IPS DF 4.7 (cell line): ENCODE results near the gene XCL2.
"Not testable (repeated sequence)": the region's sequence is repeated elsewhere in the genome, so short reads cannot be mapped to it uniquely, and the experiment has no call there.

ENCODE experiments used
- DNase-seq: peaks from one replicate; pipeline ENCODE4 v3.0.0-alpha.2; 2013; ENCODE audit warnings: low spot score; ENCODE audit errors: extremely low read depth

The XCL2 gene

DNA sequence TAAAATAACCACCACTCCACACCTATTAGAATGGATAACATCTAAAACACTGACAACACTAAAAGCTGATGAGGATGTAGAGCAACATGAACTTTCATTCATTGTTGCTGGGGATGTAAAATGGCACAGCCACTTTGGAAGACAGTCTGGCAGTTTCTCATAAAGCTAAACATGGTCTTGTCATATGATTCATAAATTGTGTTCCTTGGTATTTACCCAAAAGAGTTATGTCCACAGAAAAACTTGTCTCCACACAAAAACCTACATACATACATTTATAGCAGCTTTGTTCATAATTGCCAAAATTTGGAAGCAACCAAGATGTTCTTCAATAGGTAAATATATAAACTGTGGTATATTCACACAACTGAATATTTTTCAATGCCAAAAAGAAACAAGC is 16.6 kb upstream of the XCL2 start:
- no peak for DNase-seq

DNA sequence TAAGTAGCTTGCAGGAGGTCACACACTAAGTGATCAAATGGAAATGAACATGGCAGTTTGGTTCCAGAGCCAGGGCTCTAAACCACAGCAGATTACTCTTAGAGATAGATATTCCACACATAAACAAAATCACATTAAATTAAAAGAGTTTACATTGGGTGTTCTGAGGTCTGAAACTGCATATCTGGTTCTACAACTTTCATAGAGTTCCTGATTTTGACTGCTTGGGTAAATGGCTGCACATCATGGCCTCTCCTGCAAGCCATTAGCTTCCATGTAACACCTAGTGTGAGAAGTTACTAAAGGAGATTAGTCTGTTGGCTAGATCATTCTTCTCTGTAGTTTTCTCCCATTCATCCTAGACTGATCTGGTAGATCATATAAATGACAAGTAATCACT is 12.8 kb upstream of the XCL2 start:
- DNase-seq: no peak

DNA sequence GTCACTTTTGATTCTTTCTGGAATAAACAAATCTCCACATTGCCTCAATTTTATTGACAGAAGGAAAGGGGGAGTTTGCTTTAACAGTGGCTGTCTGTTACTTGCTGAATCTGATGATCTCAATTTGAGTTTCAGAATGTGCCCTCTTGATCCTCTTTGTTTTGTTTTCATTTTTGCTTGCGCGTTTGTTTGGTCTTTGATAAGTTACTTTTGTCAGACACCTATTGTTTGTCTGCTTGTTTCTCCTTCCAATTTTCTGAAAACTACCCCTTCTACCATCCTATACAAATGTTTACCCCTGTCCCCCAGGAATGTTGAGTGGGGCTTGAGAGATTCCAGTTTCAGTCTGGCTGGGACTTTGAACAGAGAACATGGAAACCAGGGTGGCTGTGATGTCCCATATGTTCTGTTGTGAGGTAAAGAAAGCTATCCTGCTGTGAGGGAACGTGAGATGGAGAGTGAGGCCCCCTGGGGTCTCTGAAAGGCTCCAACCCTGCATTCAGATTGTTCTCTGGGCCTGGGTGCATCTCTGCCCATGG is 11.8 kb upstream of the XCL2 start:
- no peak for DNase-seq

DNA sequence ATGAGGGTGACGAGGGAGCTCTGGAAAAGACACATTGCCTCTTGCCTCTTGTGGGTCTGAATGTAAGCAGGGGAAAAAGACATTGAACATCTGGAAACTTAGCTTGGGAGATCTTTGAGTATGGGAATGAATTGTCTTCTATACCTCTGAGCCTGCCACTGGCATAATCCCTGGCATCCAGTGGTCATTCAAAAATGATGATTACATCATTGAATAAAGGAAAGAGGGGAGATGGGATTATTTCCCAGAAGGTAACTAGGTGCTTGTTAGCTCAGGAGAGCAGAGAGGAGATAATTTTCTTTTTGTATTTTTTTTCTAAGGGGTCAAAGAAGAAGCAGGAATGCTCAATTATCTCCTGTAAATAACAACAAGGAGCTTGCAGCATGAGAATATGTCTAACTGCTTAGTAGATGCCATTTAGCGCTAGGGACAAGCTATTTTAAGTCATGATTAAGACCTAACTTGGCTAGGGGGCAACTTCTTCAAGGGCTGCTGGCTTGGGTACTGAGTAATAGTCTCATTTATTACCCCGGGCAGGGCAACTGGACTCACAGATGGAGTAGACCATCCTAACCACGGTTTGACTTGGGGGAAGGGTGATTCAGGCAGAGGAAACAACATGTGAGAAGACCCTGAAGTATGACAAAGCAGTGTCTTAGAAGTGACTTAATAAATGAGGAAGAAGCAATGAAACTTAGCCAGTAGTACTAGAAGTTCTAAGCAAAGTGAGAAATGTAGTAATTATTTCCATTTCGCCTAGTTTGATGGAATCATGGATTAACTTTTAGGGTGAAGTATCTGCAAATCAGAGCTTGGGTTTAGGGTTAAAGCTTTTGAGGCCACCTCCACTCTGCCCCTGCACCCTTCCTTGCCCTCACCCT is 11.0 kb upstream of the XCL2 start:
- no peak for DNase-seq

DNA sequence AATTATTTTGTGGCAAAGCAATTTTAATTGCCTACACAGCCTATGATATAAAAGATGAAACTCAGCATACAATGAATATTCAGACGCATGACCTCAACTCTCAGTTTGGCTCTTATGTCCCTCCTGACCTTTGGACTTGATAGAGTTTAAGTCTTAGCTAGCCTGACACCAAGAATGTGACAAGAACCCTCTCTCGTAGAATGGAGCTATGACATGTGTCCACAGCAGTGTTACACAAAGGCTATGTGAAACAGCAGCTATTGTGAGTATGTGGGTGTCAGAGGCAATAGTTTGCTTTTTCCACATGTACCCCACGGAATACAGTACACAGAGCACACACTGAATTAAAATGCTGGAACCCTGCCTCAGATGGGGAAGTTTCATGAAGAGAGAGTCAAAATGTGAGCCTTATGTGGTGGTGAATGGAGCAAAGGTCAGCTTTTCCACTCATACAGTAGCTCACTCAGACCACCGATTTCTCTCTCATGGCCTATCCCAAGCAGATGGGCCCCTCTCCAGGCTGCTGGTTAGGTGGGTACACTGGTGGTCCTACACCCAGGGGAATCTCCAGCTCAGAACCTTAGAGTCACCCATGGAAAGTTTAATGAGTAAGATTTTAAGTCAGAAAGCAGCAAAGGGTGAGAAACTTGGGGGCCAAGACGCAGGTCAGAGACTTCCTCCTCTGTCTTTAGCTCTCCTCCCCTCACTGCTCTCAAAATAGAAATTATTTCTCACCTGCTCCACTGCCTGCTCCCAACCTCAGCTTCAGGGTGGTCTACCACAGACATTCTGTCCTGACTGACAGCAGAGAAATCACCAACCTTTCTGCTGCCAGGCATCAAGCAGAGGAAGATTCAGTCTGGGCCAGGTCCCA is 10.1 kb upstream of the XCL2 start:
- no peak for DNase-seq

DNA sequence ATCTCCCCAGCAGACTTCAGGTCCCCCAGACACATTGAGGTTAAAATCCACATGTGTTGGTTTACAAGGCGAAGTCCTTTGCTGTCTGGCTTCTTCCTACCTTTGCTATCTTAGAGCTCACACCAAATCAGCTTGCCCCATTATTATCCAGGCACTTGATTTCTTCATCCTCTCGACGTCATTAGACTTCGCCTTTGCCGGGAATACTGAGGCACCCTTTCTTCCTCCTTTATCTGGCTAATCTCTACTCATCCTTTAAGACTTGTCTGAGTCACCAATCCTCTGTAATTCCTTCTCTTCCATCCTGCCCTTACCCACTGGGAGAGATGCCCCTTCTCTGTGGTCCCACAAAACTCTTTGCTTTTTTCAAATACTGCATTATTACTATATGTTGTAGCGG is 9.2 kb upstream of the XCL2 start:
- no peak for DNase-seq

DNA sequence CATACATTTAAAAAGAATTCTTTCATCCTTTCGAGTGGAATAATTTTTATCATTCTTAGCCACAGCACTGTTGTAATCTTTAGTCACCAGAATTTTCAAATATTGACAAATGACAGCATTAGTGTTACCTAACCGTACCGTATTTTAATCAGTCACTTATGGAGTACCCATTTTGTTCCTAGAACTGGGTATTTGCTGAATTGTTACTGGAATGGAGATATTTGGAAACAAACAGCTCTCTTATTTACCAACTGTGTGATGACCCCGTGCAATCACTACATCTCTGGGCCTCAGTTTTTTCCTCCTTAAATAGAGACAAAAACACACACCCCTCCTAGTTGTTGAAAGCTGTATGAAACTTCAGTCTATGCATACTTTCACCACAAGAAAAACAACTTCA is 7.9 kb upstream of the XCL2 start:
- DNase-seq: no peak

DNA sequence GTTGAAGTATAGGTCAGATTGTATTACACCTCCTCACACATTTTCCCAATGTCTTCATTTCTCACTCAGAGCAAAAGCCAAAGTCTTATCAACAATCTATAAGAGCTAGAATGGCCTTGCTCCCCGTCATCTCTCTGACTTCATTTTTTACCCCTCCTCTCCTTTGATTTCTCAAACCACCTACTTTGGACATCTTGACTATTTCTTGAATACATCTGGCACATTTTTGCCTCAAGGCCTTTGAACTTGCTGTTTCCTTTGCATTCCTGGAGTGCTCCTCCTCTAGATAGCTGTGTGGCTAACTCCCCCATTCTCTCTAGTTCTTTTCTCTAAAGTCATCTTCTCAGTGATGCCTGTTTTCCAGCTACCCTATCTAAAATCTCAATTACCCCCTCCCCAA is 7.2 kb upstream of the XCL2 start:
- DNase-seq: no peak

DNA sequence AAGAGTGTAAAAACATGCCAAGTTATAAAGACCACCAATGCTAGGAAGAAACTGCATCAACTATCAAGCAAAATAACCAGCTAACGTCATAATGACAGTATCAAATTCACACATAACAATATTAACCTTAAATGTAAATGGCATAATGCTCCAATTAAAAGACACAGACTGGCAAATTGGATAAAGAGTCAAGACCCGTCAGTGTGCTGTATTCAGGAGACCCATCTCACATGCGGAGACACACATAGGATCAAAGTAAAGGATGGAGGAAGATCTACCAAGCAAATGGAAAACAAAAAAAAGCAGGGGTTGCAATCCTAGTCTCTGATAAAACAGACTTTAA is 2.7 kb upstream of the XCL2 start:
- not testable (repeated sequence) for DNase-seq

DNA sequence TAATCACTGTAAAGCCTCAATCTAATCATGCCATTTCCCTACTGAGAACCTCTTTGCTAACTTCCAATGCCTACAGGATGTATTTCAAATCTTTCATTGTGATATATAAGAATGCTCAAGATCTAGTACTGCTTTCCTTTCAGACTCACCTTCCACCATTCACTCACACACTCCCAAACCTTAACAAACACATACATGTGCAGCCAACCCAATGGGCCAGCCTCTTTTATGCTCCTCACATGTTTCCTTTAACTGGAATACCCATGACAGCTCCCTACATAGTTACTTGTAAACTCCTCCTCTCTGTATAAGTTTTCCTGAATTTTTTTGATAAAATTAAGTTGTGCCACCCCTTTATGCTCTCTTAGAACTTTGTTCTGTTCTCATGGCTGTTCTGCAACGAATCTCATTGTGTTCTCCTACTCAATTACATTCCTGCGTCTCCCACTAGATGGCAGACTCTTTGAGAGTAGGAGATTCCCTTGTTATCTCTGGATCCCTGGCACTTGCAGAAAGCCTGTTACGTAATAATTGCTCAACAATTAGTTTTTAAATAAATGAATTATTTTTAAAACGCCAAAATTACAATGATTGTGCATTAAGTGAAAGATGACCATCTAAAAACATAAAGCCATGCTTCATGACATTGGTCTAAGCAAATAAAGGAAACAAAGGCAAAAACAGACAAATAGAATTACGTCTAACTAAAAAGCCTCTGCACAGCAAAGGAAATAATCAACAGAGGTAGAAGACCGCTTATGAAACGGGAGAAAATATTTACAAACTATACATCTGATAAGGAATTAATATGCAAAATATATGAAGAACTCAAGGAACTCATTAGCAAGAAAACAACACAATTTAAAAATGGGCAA is 2.1 kb upstream of the XCL2 start:
- DNase-seq: not testable (repeated sequence)

DNA sequence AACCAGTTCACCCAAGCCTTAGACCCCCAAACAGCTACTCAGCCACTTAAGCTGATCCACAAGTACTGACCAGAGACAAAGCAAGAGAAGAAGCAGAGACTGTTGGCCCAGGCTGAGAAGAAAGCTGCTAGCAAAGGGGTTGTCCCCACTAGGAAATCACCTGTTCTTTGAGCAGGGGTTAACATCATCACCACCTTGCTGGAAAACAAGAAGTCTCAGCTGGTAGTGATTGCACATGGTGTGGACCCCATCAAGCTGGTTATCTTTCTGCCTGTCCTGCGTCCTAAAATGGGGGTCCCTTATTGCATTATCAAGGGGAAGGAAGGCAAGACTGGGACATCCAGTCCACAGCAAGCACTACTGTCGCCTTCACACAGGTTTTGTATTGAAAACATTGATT is 819 bp downstream of the XCL2 start:
- DNase-seq: not testable (repeated sequence)

DNA sequence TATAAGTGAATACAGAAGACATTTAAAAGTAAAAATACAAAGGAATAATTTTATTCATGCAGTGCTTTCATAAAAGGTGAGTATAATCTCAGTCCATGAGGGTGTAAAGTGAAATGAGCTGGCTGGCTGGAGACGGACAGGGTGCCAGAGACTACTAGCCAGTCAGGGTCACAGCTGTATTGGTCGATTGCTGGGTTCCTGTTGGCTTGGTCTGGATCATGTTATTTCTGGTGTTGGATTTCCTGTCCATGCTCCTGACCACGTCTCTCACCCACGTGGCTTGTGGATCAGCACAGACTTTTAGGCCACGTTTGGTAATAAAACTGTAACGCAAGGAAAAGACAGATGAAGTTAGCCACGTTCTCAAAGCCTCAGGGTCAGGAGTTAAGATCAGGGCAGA is 3.0 kb downstream of the XCL2 start:
- not testable (repeated sequence) for DNase-seq

DNA sequence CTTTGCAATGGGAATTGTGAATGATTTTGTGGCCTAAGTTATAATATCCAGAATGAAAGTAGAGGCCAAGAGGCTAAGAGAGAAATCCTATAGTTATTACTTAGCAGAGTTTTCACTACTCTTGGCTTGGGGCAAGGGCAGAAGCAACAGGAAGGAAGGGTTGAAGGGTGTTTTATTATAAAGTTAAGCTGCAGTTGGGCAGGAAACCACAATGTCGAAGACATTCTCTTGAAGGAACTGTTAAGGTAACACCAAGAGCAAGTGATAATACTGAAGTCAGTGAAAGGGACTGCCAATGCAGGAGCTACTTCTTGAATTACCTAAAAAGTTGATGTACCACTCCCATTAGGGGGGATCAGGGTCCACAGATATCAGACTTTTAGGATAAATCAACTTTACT is 8.3 kb downstream of the XCL2 start:
- DNase-seq: no peak

DNA sequence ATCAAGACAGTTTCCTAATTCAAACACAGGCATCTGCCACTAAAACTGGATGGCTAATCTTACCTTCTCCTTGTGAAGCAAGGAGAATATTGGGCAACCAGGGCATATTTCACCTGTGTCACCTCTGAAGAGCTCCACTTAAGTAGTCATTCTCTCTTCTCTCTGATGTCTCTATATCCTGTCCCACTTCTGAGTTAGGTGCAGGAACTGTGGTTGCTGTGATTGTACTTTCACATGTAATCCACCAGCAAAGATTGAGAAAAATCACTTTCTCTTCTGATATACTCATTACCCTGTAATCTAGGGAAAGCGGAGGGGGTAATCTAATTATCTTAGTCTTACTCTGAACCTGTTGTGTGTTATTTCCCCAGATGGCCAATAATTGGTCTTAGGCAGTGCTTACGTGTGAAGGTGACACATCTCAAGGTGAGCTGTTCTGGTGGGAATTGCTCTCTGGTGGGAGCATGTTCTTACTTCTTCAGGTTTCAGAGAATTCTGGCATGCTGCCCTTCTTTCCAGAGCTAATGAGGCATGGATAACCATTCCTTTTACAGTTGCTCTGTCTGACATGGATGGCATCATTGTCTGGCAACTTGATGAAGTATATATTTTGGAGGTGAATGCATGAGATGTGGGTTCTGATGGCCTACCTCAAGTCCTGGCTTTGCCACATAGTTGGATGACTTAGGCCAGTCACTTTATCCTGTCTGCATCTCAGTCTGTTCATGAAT is 12.0 kb downstream of the XCL2 start:
- DNase-seq: no peak

DNA sequence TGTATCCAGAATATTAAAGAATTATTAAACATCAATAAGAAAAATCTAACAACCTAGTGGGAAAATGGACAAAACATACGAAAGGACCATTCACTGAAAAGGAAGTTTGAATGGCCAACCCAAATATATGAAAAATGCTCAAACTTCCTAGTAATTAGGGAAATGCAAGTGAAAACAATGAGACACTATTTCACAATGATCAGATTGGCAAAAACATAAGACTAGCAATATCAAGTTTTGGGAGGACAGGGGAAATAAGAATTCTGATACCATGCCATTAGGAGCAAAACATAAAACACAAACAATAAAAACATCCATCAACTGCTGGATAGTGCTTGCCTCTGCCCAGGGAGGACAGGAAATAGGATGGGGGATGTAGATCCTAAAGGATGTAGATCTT is 14.3 kb downstream of the XCL2 start:
- DNase-seq: no peak

DNA sequence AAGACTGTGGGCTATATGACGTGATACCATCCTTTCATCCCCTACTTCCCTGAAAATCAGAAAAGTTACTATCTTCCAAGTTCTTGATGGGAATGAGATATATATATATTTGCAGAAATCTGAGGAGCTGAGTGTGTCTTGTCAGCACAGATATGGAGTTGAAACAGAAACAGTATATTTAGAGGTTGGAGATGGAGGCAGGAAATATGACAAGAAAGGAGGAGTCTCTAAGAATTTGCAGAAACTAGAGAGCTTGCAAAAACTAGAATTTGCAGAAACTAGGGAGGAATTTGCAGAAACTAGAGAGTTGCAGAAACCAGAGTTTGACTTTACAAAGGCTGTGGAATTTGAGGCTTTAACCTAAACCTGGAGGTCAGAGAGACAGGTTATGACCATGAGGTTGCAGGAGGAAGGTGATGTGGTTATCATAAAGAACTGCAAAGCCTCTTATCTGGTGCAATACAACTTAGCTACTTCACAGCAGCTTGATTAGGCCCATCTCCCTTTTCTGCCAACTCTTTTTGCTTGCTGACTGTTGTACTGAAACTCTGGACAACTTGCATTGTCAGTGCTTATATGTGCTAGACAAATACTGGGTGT is 22.3 kb downstream of the XCL2 start:
- no peak for DNase-seq

DNA sequence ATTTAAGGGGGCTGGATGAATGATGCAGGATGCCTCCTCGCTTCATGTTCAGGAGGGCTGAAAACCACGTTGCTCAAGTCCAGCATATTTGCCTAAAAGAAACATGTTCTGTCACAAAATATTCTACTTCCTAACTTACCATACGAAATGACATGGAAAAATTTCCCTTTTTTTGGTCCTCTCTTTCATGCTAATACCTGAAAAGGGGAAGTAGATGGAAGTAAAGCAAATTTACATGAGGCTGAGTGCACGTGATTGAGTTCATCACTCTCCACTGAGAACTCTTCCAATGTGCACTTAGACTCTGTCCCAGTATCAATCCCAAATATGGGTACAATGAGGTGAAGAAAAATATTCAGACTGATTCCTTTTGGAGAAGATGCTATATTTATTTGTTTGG is 23.0 kb downstream of the XCL2 start:
- no peak for DNase-seq

DNA sequence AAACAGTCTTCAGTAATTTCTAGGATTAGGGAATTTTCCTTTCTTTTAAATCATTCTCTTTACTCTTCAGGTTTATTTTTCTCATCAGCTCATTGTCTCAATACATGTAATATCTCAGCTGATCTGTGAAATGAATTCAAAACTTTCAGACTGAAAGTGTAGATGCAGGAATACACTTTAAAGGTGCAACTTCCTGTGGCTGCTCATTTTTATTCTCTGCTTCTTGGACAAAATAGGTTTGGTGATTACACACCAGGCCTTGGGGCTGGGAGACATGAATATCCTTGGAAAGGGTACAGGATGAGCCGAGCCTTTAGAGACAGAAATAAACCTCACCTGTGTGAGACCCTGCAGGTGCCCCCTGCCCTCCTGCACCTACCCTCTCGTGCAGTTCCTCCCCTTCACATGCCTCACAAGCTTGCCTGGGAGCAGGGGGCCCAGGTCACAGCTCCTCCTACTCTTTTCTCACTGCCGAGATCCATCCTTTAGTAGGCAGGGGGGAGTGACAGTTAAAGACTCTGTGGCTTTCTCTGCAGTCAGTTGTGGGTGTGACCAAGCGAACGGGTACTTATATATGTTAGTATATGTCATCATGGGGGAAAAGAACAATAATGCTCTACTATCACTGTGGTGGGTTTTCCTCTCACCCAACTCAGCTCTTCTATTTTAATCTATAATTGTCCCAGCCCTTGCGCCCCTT is 23.6 kb downstream of the XCL2 start:
- no peak for DNase-seq

DNA sequence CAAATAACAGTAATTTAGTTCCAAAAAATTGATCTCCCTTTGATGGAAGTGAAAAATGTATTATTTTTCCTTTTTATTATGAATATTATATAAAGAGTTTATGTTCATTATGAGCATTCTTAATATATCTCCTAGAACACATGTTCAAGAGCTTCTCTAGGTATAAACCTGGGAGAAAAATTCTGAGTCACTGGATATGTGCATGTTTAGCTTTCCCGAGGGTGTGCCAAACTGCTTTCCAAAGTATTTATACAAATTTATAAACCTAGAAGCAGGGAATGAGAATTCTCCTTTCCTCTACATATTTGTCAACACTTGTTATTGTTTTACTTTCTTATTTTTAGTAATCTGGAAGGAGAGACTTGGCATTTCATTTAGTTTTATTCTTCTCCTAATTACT is 25.0 kb downstream of the XCL2 start:
- no peak for DNase-seq

DNA sequence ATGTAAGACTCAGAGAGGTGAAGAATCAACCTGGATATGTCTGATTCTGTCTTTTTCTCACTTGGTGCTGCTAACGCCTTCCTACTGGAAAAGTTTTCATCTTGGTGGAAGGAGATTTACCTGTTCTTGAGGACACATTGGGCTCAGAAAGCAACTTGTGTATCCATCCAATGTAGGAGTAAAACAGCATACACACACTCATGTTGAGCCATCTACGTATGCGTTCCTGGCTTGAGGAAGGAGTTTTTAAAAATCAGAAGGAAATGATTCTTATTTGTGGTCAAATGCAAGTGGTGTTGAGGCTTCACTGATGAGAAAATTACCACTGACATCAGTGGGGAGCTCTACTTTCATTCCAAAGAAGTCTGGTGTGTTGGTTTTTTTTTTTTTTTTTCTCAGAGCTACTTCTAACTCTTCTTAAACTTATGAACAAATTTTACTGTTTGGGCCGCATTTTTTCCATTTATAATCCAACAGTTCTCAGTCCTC is 25.6 kb downstream of the XCL2 start:
- no peak for DNase-seq
